HG03280 (cell line): ENCODE data around the gene PRH2.

Experiments used
- ATAC-seq: cut with Tn5 transposase; IDR thresholded peaks from one replicate; pipeline ENCODE4 v1.9.1; 2021; ENCODE audit warnings: mild to moderate bottlenecking, moderate library complexity; ENCODE audit not compliant: unreplicated experiment

The PRH2 gene

DNA sequence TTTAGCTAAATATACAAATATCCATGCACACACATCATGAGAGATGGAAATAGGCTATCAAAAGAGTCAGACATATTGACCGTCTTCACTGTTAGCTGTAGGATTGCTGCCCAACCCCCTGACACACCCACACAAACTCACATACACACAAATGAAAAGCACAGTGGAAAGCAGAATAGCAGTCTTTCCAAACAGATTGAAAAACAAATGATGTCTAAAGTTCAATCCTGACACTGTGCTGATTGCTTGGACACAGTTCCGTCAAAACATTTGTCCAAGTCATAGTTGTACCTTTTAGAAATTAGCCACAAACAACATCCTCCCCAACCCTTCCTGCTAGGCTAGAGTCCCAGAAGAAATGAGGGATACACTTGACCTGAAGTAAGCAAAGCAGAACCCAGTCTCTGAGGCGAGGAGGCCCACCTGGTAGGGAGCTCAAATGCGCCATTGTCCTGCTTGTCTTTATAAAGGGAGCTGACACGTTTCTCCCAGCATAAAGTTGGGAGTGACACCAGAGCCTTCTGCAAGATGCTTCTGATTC, at the start of gene PRH2:
Gene PRH2 (plus strand): TSS at position 491 of the 541 bp plus-strand sequence. CDS start 38 bp downstream, at position 529.
- no peak for ATAC-seq

DNA sequence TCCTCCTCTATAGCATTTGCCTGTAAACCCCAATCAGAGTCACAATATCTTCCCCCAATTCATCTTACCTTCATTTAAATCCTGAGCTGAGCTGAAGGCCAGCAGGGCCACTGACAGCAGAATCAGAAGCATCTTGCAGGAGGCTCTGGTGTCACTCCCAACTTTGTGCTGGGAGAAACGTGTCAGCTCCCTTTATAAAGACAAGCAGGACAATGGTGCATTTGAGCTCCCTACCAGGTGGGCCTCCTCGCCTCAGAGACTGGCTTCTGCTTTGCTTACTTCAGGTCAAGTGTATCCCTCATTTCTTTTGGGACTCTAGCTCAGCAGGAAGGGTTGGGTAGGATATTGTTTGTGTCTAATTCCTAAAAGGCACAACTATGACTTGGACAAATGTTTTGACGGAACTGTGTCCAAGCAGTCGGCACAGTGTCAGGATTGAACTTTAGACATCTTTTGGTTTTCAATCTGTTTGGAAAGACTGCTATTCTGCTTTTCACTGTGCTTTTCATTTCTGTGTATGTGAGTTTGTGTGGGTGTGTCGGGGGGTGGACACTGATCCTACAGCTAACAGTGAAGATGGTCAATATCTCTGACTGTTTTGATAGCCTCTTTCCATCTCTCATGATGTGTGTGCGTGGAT, 44.8 kb upstream of the PRH2 start, which contains the start of gene PRH1:
Gene PRH1 (minus strand): TSS at position 170 of the 640 bp plus-strand sequence. CDS start 38 bp downstream, at position 132.
- ATAC-seq = no peak

DNA sequence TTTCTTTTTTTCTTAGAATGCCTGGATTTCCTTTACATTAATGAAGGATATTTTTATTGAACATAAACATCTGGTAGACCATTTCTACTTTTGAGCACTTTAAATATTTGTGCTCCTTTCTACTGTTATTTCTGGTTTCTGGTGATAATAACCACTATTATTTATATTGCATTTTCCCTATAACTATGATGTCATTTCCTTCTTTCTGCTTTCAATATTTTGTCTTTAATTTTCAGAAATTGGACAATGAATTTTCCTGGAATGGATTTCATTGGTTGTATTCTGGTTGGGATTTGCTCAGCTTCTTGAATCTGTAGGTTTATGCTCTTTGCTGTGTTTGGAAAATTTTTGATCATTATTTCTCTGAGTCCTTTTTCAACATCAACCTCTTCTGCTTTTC, 39.8 kb upstream of the PRH2 start:
- no peak for ATAC-seq

- no peak for ATAC-seq
These were observed 37.1 kb upstream of the PRH2 start for GRCh38 chr12:10891937-10892336.

DNA sequence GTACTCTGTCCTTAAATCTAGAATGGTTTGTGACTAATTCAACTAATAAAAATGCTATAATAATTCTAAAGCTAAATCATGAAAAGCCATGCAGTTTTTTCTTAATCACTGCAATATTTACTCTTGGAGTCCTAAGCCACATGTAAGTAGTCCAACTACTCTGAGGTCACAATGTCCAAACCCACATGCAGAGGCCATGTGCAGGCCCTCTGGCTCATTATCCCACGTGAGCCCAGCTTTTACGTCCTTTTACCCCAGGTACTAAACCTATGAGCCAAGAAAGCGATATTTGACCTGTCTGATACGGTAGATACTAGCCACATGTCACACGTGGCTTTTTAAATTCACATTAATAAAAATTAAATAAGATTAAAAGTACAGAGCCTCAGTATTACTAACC, 32.2 kb upstream of the PRH2 start:
- ATAC-seq = no peak

DNA sequence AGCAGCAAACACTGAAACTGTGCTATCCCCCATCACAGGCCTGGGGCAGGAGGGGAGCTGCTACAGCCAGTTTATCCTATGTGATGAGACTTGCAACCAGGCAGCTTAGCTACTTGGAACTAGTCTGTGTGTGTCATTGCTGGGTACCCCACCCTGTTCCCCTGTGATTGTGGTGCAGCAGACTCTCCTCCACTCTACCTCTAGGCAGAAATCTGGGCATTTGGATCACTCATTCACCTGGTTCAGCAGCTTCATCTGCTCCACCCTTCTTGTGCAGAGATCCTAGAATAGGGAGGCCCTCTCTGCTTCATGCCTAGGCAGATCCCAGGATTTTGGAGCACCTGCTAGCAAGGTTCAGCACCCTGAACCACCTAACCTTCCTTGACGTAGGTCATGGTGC, 28.5 kb upstream of the PRH2 start:
- ATAC-seq = no peak

DNA sequence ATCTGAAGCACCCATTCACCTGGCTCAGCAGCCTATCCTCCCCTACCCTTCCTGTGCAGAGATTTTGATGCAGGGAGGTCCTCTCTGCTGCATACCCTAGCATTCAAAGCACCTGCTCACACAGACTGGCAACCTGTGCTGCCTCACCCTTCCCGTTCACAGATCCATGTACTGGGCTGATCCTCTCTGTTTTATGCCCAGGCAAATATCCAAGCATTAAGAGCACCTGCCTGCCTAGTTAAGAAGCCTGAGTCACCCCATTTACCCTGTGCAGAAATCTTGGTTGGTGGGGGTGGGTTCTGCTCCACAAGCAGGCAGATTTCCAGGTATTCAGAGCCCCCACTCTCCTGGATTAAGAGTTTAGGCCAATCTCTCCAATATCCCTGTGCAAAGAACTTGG, 28.1 kb upstream of the PRH2 start:
- no peak for ATAC-seq

- ATAC-seq = no peak
These were observed 27.6 kb upstream of the PRH2 start for GRCh38 chr12:10901427-10901826.

- no peak for ATAC-seq
These were observed 24.4 kb upstream of the PRH2 start for GRCh38 chr12:10904686-10905085.

DNA sequence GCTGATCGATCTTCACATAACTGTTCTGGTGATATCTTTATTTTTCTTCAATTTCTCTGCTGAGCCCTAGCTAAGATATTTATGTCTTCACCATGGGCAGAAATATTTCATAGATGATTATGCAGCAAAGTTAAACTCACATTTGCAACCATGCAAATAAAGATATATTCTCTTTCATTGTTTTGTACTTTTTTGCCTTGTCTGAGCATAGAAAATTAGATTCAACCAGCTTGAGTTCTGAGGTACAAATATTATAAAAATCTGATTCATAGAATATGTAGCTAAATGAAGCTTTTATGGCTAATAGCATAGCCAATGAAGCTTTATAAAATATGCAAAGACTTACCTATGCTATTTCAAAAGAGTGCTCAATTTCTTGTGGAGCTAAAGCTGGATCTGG, 19.6 kb upstream of the PRH2 start, which contains the start of gene TAS2R13:
Gene TAS2R13 (minus strand): TSS at position 101 of the 400 bp plus-strand sequence. CDS start 264 bp downstream, outside the sequence.
- no peak for ATAC-seq

GRCh38 chr12:10910380-10910779, 18.7 kb upstream of the PRH2 start:
- ATAC-seq = no peak

DNA sequence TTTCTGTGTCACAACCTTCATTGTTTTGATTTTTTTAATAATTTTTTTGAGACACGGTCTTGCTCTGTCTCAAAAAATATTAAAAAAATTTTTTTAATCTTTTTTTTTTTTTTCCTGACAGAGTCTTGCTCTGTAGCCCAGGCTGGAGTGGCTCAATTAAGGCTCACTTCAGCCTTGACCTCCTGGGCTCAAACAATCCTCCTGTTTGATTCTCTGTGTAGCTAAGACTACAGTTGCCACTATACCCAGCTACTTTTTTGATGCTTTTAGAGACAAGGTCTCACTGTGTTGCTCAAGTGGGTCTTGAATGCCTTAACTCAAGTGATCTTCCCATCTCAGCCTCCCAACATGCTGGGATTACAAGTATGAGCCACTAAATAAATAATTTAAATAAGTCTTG, 9.2 kb upstream of the PRH2 start:
- no peak for ATAC-seq

DNA sequence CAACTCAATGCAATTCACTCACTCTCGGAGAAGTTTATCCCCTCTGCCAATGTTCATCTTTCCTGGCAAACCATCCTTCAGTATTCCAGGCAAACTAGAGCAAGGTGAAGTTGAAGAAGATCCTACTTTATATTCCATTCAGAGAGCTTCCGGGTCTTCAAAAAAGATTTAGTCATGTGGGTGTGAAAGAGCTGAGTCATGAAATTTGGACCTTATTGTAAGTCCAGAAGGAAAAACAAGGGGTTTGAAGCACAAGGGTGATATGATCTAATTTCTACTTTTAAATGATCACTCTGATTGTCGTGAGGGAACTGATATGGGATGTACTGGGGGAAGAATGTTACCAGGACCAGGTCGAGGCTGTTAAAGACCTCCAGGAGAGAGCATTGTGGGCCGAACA, 2.8 kb upstream of the PRH2 start:
- ATAC-seq = no peak

DNA sequence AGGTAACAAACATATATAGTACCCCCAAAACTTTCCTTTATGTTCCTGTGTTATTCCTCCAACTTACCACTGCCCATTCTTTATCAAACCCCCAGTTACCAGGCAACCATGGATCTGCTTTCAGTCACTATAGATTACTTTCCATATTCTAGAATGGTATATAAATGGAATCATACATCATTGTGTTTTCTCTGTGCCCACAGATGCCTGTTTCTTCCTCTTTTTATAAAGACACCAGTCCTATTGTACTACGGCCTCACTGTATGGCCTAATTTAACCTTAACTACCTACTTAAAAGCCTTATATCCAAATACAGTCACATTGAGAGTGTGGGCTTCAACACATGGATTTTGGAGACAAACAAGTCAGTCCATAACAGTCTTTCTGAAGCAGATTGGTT, 7.5 kb downstream of the PRH2 start:
- no peak for ATAC-seq

DNA sequence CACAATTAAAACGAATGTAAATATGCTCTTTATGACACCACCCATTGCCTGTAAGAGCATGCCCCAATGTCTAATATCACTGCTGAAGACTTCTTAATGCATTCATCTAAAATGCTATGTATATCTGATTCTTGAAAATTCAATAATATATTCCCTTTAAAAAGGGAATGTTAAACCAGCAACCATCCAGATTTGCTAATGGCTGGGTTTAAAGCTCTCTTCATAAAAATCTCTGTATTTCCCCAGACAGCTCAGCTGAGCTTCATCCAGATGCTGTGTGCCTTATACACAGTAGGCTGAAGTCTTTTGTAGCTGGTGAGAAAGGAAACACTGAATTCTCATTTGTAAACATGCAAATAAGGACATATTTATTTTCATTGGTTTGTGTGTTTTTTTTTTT, 10.1 kb downstream of the PRH2 start, which contains the start of gene TAS2R14:
Gene TAS2R14 (minus strand): TSS at position 101 of the 400 bp plus-strand sequence. CDS start 56 bp downstream, at position 45.
- ATAC-seq = no peak

GRCh38 chr12:10940389-10940788, 11.4 kb downstream of the PRH2 start:
- no peak for ATAC-seq

- ATAC-seq = no peak
These were observed 12.3 kb downstream of the PRH2 start for GRCh38 chr12:10941369-10941768.

DNA sequence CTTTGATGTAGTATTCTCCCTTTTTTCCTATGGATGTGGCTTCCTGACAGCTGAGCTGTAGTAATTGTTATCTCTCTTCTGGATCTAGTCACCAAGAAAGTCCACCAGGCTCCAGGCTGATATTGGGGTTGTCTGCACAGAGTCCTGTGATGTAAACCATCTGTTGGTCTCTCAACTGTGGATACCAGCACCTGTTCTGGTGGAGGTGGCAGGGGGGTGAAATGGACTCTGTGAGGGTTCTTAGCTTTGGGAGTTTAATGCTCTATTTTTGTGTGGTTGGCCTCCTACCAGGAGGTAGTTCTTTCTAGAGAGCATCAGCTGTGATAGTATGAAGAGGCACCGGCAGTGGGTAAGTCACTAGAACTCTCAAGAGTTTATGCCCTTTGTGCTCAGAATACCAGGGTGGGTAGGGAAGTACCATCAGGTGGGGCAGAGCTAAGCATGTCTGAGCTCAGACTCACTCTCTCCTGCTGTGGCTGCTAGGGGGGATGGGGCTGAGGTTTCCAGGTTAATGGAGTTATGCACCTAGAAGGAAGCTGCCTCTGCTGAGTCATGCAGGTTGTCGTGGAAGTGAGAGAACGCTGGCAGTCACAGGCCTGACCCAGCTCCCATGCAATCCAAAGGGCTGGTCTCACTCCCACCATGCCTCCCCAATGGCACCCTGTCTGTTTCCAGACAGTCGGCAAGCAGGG, 13.0 kb downstream of the PRH2 start:
- no peak for ATAC-seq

GRCh38 chr12:10943167-10943566, 14.1 kb downstream of the PRH2 start:
- ATAC-seq = no peak

DNA sequence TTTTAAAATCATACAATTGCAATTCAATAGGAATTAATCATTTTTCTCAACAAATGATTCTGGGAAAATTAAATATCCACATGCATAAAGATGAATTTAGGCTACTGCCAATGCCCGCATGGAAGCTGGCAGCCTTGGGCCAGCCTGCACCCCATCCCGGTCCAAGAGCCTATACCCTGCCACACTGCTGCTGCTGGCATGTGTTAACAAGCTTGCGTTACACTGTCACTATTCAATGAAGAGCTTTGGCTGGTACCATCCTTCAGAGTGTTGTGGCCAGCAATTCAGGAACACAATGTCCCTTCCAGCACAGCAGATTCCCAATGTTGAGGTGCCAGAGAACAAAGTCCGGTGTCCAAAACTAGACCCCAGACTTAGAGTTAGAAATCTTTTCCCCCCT, 23.6 kb downstream of the PRH2 start:
- no peak for ATAC-seq

DNA sequence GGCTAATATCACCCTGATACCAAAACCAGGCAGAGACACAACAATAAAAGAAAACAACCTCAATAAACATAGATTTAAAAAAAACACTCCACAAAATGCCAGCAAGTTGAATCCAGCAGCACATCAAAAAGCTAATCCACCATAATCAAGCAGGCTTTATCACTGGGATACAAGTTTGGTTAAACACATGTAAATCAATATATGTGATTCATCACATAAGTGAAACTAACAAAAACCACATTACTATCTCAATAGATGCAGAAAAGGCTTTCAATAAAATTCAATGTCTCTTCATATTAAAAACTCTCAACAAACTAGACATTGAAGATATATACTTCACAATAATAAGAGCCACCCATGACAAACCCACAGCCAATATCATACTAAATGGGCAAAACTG, 27.0 kb downstream of the PRH2 start:
- ATAC-seq = no peak

DNA sequence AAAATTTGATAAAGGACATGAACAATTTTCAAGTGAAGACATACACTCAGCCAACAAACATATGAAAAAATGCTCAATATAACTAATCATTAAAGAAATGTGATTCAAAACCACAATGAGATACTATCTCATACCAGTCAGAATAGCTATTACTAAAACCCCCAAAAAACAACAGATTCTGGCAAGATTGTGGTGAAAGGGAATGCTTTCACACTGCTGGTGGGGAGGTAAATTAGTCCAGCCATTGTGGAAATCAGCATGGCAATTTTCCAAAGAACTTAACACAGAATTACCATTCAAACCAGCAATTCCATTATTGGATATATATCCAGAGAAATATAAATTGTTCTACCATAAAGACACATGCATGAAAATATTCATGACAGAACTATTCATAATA, 28.7 kb downstream of the PRH2 start:
- no peak for ATAC-seq
